ENCODE data around the gene SC5D.

DNA sequence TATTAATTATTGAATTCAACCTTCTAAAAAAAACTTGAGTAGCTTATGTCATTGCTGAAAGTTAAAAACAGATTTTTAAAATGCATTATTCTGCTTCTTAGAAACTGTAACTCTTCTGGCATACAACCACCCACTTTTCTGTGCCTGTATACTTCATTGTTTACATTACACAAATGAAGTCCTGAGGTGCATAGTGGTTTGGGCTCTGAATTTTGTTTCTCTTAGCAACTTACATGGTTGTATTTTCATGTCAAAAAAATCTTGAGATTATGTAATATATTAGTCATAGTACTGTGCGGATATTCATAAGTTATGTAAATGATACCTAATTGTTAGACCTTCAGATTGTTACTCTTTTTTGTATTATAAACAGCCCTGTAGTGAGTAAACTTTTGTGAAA lies 12.2 kb downstream of the SC5D start:
- TF ChIP-seq, protein P1, sequence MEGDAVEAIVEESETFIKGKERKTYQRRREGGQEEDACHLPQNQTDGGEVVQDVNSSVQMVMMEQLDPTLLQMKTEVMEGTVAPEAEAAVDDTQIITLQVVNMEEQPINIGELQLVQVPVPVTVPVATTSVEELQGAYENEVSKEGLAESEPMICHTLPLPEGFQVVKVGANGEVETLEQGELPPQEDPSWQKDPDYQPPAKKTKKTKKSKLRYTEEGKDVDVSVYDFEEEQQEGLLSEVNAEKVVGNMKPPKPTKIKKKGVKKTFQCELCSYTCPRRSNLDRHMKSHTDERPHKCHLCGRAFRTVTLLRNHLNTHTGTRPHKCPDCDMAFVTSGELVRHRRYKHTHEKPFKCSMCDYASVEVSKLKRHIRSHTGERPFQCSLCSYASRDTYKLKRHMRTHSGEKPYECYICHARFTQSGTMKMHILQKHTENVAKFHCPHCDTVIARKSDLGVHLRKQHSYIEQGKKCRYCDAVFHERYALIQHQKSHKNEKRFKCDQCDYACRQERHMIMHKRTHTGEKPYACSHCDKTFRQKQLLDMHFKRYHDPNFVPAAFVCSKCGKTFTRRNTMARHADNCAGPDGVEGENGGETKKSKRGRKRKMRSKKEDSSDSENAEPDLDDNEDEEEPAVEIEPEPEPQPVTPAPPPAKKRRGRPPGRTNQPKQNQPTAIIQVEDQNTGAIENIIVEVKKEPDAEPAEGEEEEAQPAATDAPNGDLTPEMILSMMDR (IDR thresholded peaks at IDR 0.05; ENCODE audit: control extremely low read depth in 1 of 3, insufficient read depth in 1 of 3, low read depth in 1 of 3, low read length in 3 of 3): no peak
- TF ChIP-seq CBX5 (IDR thresholded peaks at IDR 0.05; ENCODE audit: low read depth, low read length) (no peak), POLR2A (IDR thresholded peaks at IDR 0.05; ENCODE audit: control extremely low read depth in 1 of 2, low read depth in 2 of 2, low read length in 2 of 2) (no peak), TBP (IDR thresholded peaks at IDR 0.05; ENCODE audit: low read depth, low read length) (no peak), CREB1 (IDR thresholded peaks at IDR 0.05) (no peak)
- TF ChIP-seq, protein P2, sequence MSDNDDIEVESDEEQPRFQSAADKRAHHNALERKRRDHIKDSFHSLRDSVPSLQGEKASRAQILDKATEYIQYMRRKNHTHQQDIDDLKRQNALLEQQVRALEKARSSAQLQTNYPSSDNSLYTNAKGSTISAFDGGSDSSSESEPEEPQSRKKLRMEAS (IDR thresholded peaks at IDR 0.05): no peak

Measured in H1 (cell line).